GM13976 (cell line): ENCODE results near the gene TTC6.

ENCODE experiments used
- DNase-seq: peaks from one replicate; pipeline ENCODE4 v3.0.0; 2012; ENCODE audit warnings: low spot score
- CTCF ChIP-seq: IDR thresholded peaks from 2 replicates; pipeline ENCODE4 v1.5.1; 2012; ENCODE audit warnings: borderline replicate concordance, mild to moderate bottlenecking; ENCODE audit not compliant: insufficient read depth; ENCODE audit errors: extremely low read depth, missing control alignments, control extremely low read depth
- in situ Hi-C: fragments of 300-500 bp; cut with MboI; formaldehyde crosslinking; loops from one replicate; pipeline ENCODE4 v1.12.0; 2022; ENCODE audit warnings: low sequenced_read_pairs, mixed read lengths, inconsistent platforms; ENCODE audit not compliant: unreplicated experiment

The TTC6 gene

GRCh38 chr14:37597538-37597913 is 2.1 kb downstream of the TTC6 start:
- DNase-seq: no peak
- no peak for TF ChIP-seq CTCF
- in situ Hi-C loops: no loop called here

GRCh38 chr14:37597914-37598746 is 2.7 kb downstream of the TTC6 start:
- DNase-seq: no peak
- in situ Hi-C loops: no loop called here
- no peak for TF ChIP-seq CTCF

GRCh38 chr14:37598747-37599506 is 3.5 kb downstream of the TTC6 start:
- no peak for TF ChIP-seq CTCF
- in situ Hi-C loops: no loop called here

GRCh38 chr14:37599507-37600368 is 4.3 kb downstream of the TTC6 start:
- TF ChIP-seq CTCF: no peak
- no peak for DNase-seq
- in situ Hi-C loops: no loop called here

More at GRCh38 chr14:37598747-37599506, 3.5 kb downstream of the TTC6 start:
- no peak for DNase-seq

- TF ChIP-seq CTCF: no peak
- DNase-seq: no peak
- in situ Hi-C loops: no loop called here
These were observed 5.7 kb downstream of the TTC6 start for GRCh38 chr14:37600880-37601741.
